ENCODE measurements around the gene RPL13A.
A peak's percentile ranks its signal among the peaks of the same experiment; 100 is the strongest.

The RPL13A gene

GRCh38 chr19:49453013-49453756 lies 34.2 kb upstream of the RPL13A start, which contains the start of gene ALDH16A1:
ALDH16A1 (plus strand) TSS chr19:49453225; CDS start chr19:49453332, 107 bp downstream.
- TF ChIP-seq USF1 (IDR thresholded peaks at IDR 0.05) (peak; percentile 95), YY1 (IDR thresholded peaks at IDR 0.05; ENCODE audit: low read depth) (0 out of 2 replicates have a peak, but pooled peaks have one; percentile 6), TEAD4 (IDR thresholded peaks at IDR 0.05) (no peak), TAF1 (IDR thresholded peaks at IDR 0.05; ENCODE audit: low read depth) (peak; percentile 77), CEBPB (IDR thresholded peaks at IDR 0.05) (no peak)
- TF ChIP-seq, protein P1, sequence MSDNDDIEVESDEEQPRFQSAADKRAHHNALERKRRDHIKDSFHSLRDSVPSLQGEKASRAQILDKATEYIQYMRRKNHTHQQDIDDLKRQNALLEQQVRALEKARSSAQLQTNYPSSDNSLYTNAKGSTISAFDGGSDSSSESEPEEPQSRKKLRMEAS (IDR thresholded peaks at IDR 0.05) = peak; percentile 93

GRCh38 chr19:49453757-49454240 lies 33.6 kb upstream of the RPL13A start:
- TF ChIP-seq FOXM1 (IDR thresholded peaks at IDR 0.05; ENCODE audit: borderline replicate concordance, low read depth) (no peak), TEAD4 (IDR thresholded peaks at IDR 0.05) (no peak), REST (IDR thresholded peaks at IDR 0.05; ENCODE audit: low read depth) (no peak), USF1 (IDR thresholded peaks at IDR 0.05) (no peak), EP300 (IDR thresholded peaks at IDR 0.05; ENCODE audit: borderline replicate concordance) (no peak), TCF12 (IDR thresholded peaks at IDR 0.05; ENCODE audit: low read depth) (no peak), RAD21 (IDR thresholded peaks at IDR 0.05; ENCODE audit: low read depth) (no peak), YY1 (IDR thresholded peaks at IDR 0.05; ENCODE audit: low read depth) (no peak)
- TF ChIP-seq, protein P1 (IDR thresholded peaks at IDR 0.05) = no peak

- TF ChIP-seq, protein P1 (IDR thresholded peaks at IDR 0.05) = no peak
- TF ChIP-seq CREB1 (IDR thresholded peaks at IDR 0.05; ENCODE audit: low read depth) (no peak), FOXM1 (IDR thresholded peaks at IDR 0.05; ENCODE audit: borderline replicate concordance, low read depth) (no peak), RAD21 (IDR thresholded peaks at IDR 0.05; ENCODE audit: low read depth) (no peak)
Measured at GRCh38 chr19:49455773-49456172, 31.6 kb upstream of the RPL13A start.

GRCh38 chr19:49456326-49456725 lies 31.1 kb upstream of the RPL13A start:
- TF ChIP-seq, protein P1 (IDR thresholded peaks at IDR 0.05) = no peak
- no peak for TF ChIP-seq RAD21 (IDR thresholded peaks at IDR 0.05; ENCODE audit: low read depth)
- TF ChIP-seq TCF12 (IDR thresholded peaks at IDR 0.05; ENCODE audit: low read depth) = no peak
- no peak for TF ChIP-seq NFIC (IDR thresholded peaks at IDR 0.05)
- TF ChIP-seq REST (IDR thresholded peaks at IDR 0.05; ENCODE audit: low read depth) = no peak
- no peak for TF ChIP-seq EP300 (IDR thresholded peaks at IDR 0.05; ENCODE audit: borderline replicate concordance)
- no peak for TF ChIP-seq TAF1 (IDR thresholded peaks at IDR 0.05; ENCODE audit: low read depth)
- TF ChIP-seq ZBTB7A (IDR thresholded peaks at IDR 0.05; ENCODE audit: low read depth) = no peak
- no peak for TF ChIP-seq FOXM1 (IDR thresholded peaks at IDR 0.05; ENCODE audit: borderline replicate concordance, low read depth)
- no peak for TF ChIP-seq CEBPB (IDR thresholded peaks at IDR 0.05)
- no peak for TF ChIP-seq EGR1 (IDR thresholded peaks at IDR 0.05)
- no peak for TF ChIP-seq CREB1 (IDR thresholded peaks at IDR 0.05; ENCODE audit: low read depth)
- no peak for TF ChIP-seq USF1 (IDR thresholded peaks at IDR 0.05)

GRCh38 chr19:49458567-49458903 lies 28.9 kb upstream of the RPL13A start:
- no peak for TF ChIP-seq YY1 (IDR thresholded peaks at IDR 0.05; ENCODE audit: low read depth)
- TF ChIP-seq TEAD4 (IDR thresholded peaks at IDR 0.05) = no peak
- no peak for TF ChIP-seq TAF1 (IDR thresholded peaks at IDR 0.05; ENCODE audit: low read depth)
- TF ChIP-seq EGR1 (IDR thresholded peaks at IDR 0.05) = no peak

Data from Ishikawa (cell line).